Measurements from ENCODE around the gene OSMR.
"Not testable (repeated sequence)": the region's sequence is repeated elsewhere in the genome, so short reads cannot be mapped to it uniquely, and the experiment has no call there.

The OSMR gene

GRCh38 chr5:38831909-38832308 lies 13.9 kb upstream of the OSMR start:
- DNase-seq: no peak

GRCh38 chr5:38832810-38833209 lies 13.0 kb upstream of the OSMR start:
- no peak for DNase-seq

GRCh38 chr5:38835887-38836286 lies 9.9 kb upstream of the OSMR start:
- no peak for DNase-seq

GRCh38 chr5:38837416-38837815 lies 8.4 kb upstream of the OSMR start:
- DNase-seq: no peak

- DNase-seq: no peak
Measured at GRCh38 chr5:38837932-38838331, 7.9 kb upstream of the OSMR start.

- DNase-seq: no peak
Measured at GRCh38 chr5:38843665-38844064, 2.1 kb upstream of the OSMR start.

GRCh38 chr5:38846379-38847011 lies 683 bp downstream of the OSMR start:
- DNase-seq: no peak

DNA sequence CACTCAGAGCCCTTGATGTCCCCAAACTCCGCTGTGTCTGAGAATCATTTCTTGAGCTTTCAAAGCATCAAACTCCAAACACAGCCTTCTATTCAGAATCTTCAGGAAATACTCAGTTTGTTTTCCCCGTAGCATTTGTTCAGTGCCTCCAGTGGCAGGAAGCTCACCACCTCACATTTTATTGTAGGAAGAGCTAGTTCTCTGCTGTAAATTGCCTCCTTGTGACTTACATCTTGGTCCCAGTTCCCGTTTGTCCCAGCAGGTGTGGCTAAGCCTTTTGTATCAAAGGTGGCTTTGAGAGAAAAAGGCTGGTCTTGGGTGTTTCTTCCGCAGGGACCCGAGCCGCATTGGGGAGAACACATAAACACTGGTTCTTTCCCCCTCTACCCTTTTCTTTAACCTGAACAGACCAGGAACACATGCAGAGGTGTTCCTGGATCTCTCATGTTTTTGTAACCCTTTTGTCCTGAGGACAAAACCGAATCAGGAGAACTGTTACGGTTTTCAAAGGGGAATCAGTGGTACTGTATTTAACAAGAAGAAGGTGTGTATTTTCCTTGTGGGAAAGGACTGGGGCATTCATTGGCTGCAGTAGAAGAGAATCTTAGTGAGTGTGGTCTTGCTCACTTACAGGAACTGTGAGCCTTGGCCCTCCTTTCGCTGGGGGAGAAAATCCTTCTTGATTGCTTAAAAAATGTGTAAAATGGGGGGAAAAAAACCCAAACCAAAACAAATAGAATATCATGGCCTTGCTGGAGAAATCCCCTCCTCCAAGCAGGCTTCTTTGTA lies 1.9 kb downstream of the OSMR start:
- DNase-seq: no peak

GRCh38 chr5:38848637-38849036 lies 2.8 kb downstream of the OSMR start:
- DNase-seq: no peak

DNA sequence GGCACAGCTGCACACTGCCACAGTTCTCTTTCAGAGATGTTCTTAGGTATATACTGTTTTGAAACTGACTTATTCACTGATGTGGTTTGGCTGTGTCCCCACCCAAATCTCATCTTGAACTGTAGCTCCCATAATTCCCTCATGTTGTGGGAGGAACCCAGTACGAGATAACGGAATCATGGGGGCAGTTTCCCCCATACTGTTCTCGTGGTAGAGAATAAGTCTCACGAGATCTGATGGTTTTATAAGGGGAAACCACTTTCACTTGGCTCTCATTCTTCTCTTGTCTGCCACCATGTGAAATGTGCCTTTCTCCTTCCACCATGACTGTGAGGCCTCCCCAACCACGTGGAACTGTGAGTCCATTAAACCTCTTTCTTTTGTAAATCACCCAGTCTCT lies 5.8 kb downstream of the OSMR start:
- DNase-seq: not testable (repeated sequence)

DNA sequence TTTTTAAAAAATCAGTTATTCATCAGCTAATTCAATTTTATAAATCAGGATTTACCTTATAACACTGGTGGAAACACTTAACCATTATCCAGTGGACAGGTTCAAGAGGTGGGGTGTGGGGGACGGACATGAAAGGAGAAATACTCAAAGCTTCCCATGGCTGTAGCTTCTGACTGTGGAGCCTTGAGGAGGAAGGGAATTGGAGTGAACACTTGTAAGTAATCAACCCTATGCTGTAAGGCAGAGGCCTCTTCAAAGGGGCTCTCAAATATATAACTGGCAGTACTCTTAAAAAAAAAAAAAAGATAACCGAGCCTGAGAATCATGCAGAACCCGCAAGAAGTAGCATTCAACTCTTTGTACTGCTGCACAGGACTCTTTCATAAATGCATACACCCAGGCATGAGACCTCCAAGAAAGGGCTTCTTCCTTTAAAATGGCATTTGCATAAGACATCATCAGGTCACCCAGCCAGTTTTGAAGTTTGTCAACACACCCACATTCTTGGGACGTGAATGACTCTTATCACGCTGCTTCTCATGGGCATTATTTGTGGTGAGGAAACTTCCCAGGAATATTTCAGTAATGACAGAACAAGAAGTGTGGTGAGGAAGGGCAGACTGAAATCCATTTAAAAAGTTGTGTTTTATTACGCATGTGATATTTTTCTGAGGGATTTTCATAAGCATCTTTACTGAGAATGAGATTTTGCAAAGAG lies 8.1 kb downstream of the OSMR start:
- no peak for DNase-seq

GRCh38 chr5:38854907-38855306 lies 9.1 kb downstream of the OSMR start:
- DNase-seq: no peak

- DNase-seq: no peak
Measured at GRCh38 chr5:38856660-38857059, 10.8 kb downstream of the OSMR start.

DNA sequence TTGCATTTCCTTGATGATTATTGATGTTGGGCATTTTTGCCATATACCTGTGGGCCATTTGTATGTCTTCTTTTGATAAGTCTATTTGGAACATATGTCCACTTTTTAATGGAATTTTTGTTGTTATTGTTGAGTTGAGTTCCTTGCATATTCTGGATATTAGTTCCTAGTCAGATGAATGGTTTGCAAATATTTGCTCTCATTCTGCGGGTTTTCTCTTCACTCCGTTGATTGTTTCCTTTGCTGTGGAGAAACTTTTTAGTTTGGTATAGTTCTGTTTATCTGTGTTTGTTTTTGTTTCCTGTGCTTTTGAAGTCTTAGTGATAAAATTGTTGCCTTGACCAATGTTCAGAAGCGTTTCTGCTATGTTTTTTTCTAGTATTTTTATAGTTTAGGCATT lies 13.0 kb downstream of the OSMR start:
- DNase-seq: no peak

DNA sequence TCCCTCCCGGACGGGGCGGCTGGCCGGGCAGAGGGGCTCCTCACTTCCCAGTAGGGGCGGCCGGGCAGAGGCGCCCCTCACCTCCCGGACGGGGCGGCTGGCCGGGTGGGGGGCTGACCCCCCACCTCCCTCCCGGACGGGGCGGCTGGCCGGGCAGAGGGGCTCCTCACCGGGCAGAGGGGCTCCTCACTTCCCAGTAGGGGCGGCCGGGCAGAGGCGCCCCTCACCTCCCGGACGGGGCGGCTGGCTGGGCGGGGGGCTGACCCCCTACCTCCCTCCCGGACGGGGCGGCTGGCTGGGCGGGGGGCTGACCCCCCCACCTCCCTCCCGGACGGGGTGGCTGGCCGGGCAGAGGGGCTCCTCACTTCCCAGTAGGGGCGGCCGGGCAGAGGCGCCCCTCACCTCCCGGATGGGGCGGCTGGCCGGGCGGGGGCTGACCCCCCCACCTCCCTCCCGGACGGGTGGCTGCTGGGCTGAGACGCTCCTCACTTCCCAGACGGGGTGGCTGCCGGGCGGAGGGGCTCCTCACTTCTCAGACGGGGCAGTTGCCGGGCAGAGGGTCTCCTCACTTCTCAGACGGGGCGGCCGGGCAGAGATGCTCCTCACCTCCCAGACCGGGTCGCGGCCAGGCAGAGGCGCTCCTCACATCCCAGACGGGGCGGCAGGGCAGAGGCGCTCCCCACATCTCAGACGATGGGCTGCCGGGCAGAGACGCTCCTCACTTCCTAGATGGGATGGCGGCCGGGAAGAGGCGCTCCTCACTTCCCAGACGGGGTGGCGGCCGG lies 16.4 kb downstream of the OSMR start:
- DNase-seq: not testable (repeated sequence)

DNA sequence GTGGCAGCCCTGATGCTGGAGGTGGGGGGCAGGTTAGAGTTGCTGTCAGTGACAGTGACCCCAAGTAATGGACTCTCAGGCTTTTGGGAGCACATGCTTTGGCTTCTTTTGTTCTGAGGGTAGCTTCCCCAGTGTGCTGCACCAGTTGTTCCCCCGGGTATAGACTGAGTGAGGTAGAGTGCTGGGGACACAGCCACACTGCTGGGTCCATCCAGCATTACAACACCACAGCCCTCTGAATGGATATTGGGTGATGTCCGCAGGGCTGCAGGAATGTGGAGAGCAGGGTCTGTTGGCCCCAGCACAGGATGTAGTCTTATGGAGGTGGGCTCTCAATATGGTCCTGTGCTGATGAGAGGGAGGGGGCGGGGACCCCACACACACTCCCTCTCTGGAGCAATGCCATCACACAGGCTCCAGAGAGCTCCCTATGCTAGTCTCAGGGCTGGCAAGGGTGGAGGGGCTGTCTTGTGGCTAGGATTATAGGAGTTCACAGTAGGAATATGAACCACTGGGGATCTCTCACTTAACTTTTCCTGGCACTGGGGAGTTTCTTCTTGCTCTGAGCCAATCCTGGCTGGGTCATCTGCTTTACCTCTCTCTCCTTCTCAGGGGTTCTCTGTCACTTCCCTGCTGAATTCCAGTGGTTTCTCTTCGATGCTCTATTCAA lies 20.7 kb downstream of the OSMR start:
- no peak for DNase-seq

DNA sequence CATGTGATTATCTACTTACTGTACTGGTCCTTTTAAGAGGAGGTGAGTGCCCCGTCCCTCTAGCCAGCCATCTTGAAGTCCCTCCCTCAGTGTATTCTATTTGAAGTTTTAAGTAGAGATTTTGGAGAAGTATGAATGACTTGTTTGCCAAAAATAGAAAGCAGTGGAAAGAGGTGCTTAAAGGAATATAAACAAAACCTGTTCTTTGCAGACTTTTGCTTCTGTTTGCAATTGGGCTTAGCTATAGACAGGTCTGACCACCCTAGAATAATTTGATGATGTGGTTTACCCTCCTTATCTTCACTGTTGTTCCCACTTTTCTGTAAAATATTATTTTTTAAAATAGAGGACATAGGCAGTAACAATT lies 21.2 kb downstream of the OSMR start:
- no peak for DNase-seq

- no peak for DNase-seq
Measured at GRCh38 chr5:38867416-38867815, 21.6 kb downstream of the OSMR start.

- DNase-seq: no peak
Measured at GRCh38 chr5:38870595-38870994, 24.8 kb downstream of the OSMR start.

DNA sequence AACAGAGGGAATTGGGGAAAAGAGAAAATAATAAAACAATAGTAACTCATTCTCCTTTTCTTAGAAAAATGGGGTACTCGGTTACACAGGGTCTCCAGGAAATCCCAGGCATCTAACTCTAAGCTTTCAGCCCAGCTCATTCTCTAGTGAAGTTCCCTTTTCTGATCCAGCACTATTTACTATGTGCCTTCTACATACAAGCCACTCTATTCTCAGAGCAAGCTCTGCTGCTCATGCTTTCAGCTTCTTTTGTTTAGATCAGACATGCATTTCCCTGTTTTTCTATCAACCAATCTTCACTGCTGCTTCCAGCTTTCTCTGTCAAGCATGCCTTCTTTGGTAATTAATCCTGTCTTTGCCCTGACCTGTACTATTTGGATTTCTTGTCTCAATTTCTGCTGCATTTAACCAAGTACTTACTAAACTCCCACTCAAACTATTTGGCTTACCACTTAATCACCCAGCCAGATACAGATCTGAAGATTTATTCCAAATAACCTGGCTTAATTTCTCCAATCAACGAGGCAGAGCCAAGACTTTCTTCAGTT lies 25.3 kb downstream of the OSMR start:
- no peak for DNase-seq

GRCh38 chr5:38871790-38872551 lies 26.2 kb downstream of the OSMR start:
- no peak for DNase-seq

DNA sequence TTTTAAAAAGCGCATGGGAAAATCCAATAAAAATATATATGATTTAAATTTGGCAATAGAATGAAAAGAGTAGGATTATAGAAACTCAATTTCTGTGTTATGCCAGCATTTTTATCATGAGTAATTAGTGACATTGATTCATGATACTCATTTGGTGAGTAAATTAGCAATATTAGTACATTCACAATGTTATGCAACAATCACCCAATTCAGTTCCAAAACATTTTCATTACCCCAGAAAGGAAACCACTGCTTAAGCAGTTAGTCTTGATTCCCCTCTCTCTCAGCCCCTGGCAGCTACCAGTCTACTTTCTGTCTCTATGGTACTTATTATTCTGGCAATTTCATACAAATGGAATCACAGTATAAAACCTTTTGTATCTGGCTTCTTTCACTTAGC lies 27.0 kb downstream of the OSMR start:
- DNase-seq: no peak
